Naive thymus-derived CD4-positive, alpha-beta T cell (primary cell): ENCODE results near the gene CYB561. TPM values are rescaled to one million over a fixed set of nuclear protein-coding genes. Genes with fewer than 3 reads are reported as not detected.

Experiments used
- ATAC-seq: fragments of 150-1000 bp; cut with Tn5 transposase; 2 replicates; pipeline ENCODE4 v1.10.0; 2021; ENCODE audit warnings: mild to moderate bottlenecking, moderate library complexity
- CTCF ChIA-PET: fragments of 350-600 bp; sonication (Branson Sonifier 250); formaldehyde crosslinking; loops from one replicate; lab custom pipeline; 2021; ENCODE audit warnings: antibody characterized with exemption; lab: Charles Lee
- POLR2A ChIA-PET: fragments of 350-600 bp; sonication (Branson Sonifier 250); formaldehyde crosslinking; loops from one replicate; lab custom pipeline; 2021; ENCODE audit warnings: antibody characterized with exemption, inconsistent platforms; lab: Charles Lee
- DNase-seq, 9 donors: peaks; one replicate each; pipeline versions ENCODE4 v3.0.0 to v3.0.0-alpha.2; 2020 to 2022; ENCODE audit warnings: mixed read lengths in 1 of 9
- H3K27ac ChIP-seq: one replicate; pipeline ENCODE4 v1.7.0; 2013; ENCODE audit warnings: mild to moderate bottlenecking, low read depth, low read length, moderate library complexity
- H3K27me3 ChIP-seq, 2 donors: one replicate each; pipeline ENCODE4 v1.7.0; 2013; ENCODE audit warnings: low read length in 2 of 2, mild to moderate bottlenecking in 2 of 2, moderate library complexity in 2 of 2; ENCODE audit not compliant: control insufficient read depth in 2 of 2, insufficient read depth in 2 of 2
- H3K36me3 ChIP-seq, 3 experiments: 1 replicate in 2 of 3; 2 replicates in 1 of 3; pipeline ENCODE4 v1.7.0; 2013; ENCODE audit warnings: low read length in 3 of 3, mild to moderate bottlenecking in 3 of 3, moderate library complexity in 1 of 3; ENCODE audit not compliant: insufficient read depth in 3 of 3, control insufficient read depth in 2 of 3
- H3K4me1 ChIP-seq, 2 donors: one replicate each; pipeline ENCODE4 v1.7.0; 2013; ENCODE audit warnings: low read length in 2 of 2, mild to moderate bottlenecking in 2 of 2, moderate library complexity in 1 of 2; ENCODE audit not compliant: control insufficient read depth in 2 of 2, insufficient read depth in 2 of 2
- H3K4me3 ChIP-seq: 2 replicates; pipeline ENCODE4 v1.7.0; 2013; ENCODE audit warnings: mild to moderate bottlenecking, low read length
- H3K9me3 ChIP-seq, 3 experiments: 1 replicate in 2 of 3; 2 replicates in 1 of 3; pipeline ENCODE4 v1.7.0; 2013; ENCODE audit warnings: low read length in 3 of 3; ENCODE audit not compliant: control insufficient read depth in 2 of 3
- H3K27ac Mint-ChIP-seq, 9 donors: one replicate each; pipeline ENCODE4 v1.8.0; 2020 to 2022; ENCODE audit warnings: mixed read lengths in 9 of 9, mild to moderate bottlenecking in 8 of 9, moderate library complexity in 5 of 9, inconsistent platforms in 2 of 9
- H3K27me3 Mint-ChIP-seq, 5 donors: one replicate each; pipeline ENCODE4 v1.8.0; 2021 to 2022; ENCODE audit warnings: mixed read lengths in 5 of 5, mild to moderate bottlenecking in 1 of 5
- H3K36me3 Mint-ChIP-seq, 5 donors: one replicate each; pipeline ENCODE4 v1.8.0; 2020 to 2022; ENCODE audit warnings: mixed read lengths in 5 of 5, mild to moderate bottlenecking in 3 of 5, inconsistent platforms in 1 of 5
- H3K4me1 Mint-ChIP-seq, 7 donors: one replicate each; pipeline ENCODE4 v1.8.0; 2020 to 2022; ENCODE audit warnings: mixed read lengths in 7 of 7, mild to moderate bottlenecking in 3 of 7, inconsistent platforms in 1 of 7
- H3K4me3 Mint-ChIP-seq, 10 donors: one replicate each; pipeline ENCODE4 v1.8.0; 2020 to 2022; ENCODE audit warnings: mild to moderate bottlenecking in 10 of 10, mixed read lengths in 10 of 10, moderate library complexity in 6 of 10, inconsistent platforms in 2 of 10
- H3K9me3 Mint-ChIP-seq, 11 donors: one replicate each; pipeline ENCODE4 v1.8.0; 2020 to 2022; ENCODE audit warnings: mixed read lengths in 11 of 11, mild to moderate bottlenecking in 4 of 11, inconsistent platforms in 1 of 11, moderate library complexity in 1 of 11
- intact Hi-C, 2 donors: fragments of 100-400 bp; cut with micrococcal nuclease; formaldehyde crosslinking; loops; one replicate each; pipeline ENCODE4 v1.15.1; 2023
- polyA plus RNA-seq, 2 donors: library from polyadenylated mRNA; unstranded; fragments of 300-500 nt; fragmentation: Illumina TruSeq; gene quantifications; one replicate each; pipeline ENCODE4 v1.2.3, GENCODE V29; 2021
- total RNA-seq, 6 experiments: library from RNA in 5 of 6; stranded (reverse) in 5 of 6; gene quantifications; 1 replicate in 5 of 6; 2 replicates in 1 of 6; pipeline ENCODE4 v1.2.3 and lab custom pipeline; 2021 to 2026

The CYB561 gene
- total and polyA plus RNA-seq, 7 experiments from 2014 or later, result 1.9 to 20.4 (median 5.4) TPM

DNA sequence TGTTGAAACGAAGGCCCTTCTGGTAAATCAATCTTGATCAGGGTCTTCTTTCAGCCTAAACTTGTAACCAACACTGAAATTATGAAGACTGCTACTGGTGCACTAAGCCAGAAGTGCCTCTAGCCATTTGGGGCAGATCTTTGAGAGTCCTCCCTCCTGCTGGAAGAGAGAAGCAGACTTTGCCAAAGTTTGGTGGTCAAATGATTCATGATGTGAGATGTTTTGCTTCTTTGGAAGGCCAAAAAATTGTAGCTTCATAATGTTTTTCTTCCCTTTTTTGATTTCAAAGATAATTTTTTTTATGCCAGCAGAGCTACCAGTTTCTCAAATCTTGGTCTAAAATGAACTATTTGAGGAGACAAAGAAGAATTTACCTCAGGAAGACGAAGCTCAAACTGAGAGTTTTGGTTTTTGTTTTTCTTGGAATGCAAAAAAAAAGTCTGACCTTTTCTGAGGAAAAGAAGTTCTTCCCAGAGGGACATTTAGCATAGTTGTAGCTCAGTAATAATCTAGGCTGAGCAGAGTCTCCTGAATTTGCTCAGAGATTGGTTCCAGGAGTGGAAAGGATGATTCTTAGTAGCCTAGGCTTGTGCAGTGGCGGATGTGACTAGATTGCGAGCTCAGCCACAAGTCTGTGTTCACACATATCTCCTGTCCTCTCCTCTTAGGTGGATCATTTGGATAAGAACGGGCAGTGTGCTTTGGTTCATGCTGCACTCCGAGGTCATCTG is 50.9 kb downstream of the CYB561 start:
- DNase-seq (no peak), ATAC-seq (no peak)
- Mint-ChIP-seq H3K27me3 (no peaks in the 10 kb centered on the region), H3K36me3 (peaks cover 0 to 32% (median 12%) of the 10 kb centered on the region in 5 donors), H3K9me3 (no peaks in the 10 kb centered on the region), H3K27ac (no peak overlapping the region), H3K4me3 (no peak overlapping the region), H3K4me1 (no peaks in the 10 kb centered on the region)
- peaks cover 0 to 5% (median 5%) of the 10 kb centered on the region in 3 experiments for H3K36me3 ChIP-seq
- H3K4me3 ChIP-seq, result no peak overlapping the region
- intact Hi-C loops, result no loop called here
- H3K9me3 ChIP-seq, result no peaks in the 10 kb centered on the region
- H3K27ac ChIP-seq, result no peak overlapping the region
- ChIA-PET CTCF (no interaction called here), POLR2A (interaction anchor here (0.7 kb wide), 1 partner anchor 154 kb away, joined by 4 read pairs; no protein-coding TSS in a partner anchor)
- no peaks in the 10 kb centered on the region for H3K4me1 ChIP-seq
- no peaks in the 10 kb centered on the region for H3K27me3 ChIP-seq

- Mint-ChIP-seq H3K4me1 (no peaks in the 10 kb centered on the region), H3K27me3 (no peaks in the 10 kb centered on the region), H3K36me3 (peaks cover 0 to 34% (median 13%) of the 10 kb centered on the region in 5 donors), H3K4me3 (no peak overlapping the region), H3K9me3 (no peaks in the 10 kb centered on the region), H3K27ac (no peak overlapping the region)
- H3K27me3 ChIP-seq, result no peaks in the 10 kb centered on the region
- intact Hi-C loops, result no loop called here
- DNase-seq, result no peak
- H3K4me1 ChIP-seq, result no peaks in the 10 kb centered on the region
- POLR2A ChIA-PET, result no interaction called here
- CTCF ChIA-PET, result no interaction called here
- no peak for ATAC-seq
- no peak overlapping the region for H3K4me3 ChIP-seq
- H3K9me3 ChIP-seq, result no peaks in the 10 kb centered on the region
- H3K36me3 ChIP-seq, result peaks cover 0 to 5% (median 0%) of the 10 kb centered on the region in 3 experiments
- no peak overlapping the region for H3K27ac ChIP-seq
These were observed 56.0 kb downstream of the CYB561 start for GRCh38 chr17:63390090-63390489.

- H3K4me3 ChIP-seq, result no peak overlapping the region
- ChIA-PET POLR2A (no interaction called here), CTCF (no interaction called here)
- H3K36me3 Mint-ChIP-seq, result peaks cover 0 to 26% (median 9%) of the 10 kb centered on the region in 5 donors
- H3K36me3 ChIP-seq, result no peaks in the 10 kb centered on the region
- H3K4me1 Mint-ChIP-seq, result no peaks in the 10 kb centered on the region
- no peak for DNase-seq
- H3K4me1 ChIP-seq, result no peaks in the 10 kb centered on the region
- H3K9me3 ChIP-seq, result no peaks in the 10 kb centered on the region
- intact Hi-C loops, result no loop called here
- peaks cover 0 to 5% (median 0%) of the 10 kb centered on the region in 5 donors for H3K27me3 Mint-ChIP-seq
- H3K4me3 Mint-ChIP-seq, result no peak overlapping the region
- no peak for ATAC-seq
- H3K27ac Mint-ChIP-seq, result no peak overlapping the region
- no peaks in the 10 kb centered on the region for H3K27me3 ChIP-seq
- H3K9me3 Mint-ChIP-seq, result no peaks in the 10 kb centered on the region
- no peak overlapping the region for H3K27ac ChIP-seq
These were observed 58.3 kb downstream of the CYB561 start for GRCh38 chr17:63387656-63388340.

DNA sequence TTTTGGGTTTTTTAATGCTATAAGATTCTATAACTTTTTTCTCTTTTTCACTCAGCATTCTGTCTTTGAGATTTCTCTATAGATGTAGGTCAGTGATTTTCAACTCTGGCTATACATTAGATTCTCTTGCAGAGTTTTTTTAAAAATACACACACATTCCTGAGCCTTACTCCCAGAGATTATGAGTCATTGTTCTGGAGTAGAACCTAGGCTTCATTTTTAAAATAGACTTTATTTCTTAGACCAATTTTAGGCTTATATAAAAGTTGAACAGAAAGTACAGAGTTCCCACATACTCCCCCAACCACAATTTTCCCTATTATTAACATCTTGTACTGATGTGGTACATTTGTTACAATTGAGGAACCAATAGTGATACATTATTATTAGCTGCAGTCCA is 63.3 kb downstream of the CYB561 start:
- POLR2A ChIA-PET, result no interaction called here
- Histone ChIP-seq H3K27ac (no peak overlapping the region), H3K27me3 (no peaks in the 10 kb centered on the region), H3K4me1 (no peaks in the 10 kb centered on the region), H3K36me3 (peaks cover 0 to 5% (median 0%) of the 10 kb centered on the region in 3 experiments), H3K9me3 (no peaks in the 10 kb centered on the region), H3K4me3 (no peak overlapping the region)
- Mint-ChIP-seq H3K27ac (no peak overlapping the region), H3K27me3 (peaks cover 0 to 7% (median 0%) of the 10 kb centered on the region in 5 donors), H3K9me3 (peaks cover 0 to 3% (median 0%) of the 10 kb centered on the region in 11 donors), H3K4me3 (no peak overlapping the region), H3K4me1 (no peaks in the 10 kb centered on the region), H3K36me3 (peaks cover 0 to 26% (median 18%) of the 10 kb centered on the region in 5 donors)
- ATAC-seq, result no peak
- no peak for DNase-seq
- intact Hi-C loops, result no loop called here
- CTCF ChIA-PET, result no interaction called here

Other genes starting within 250 kb of the CYB561 start
- 10 to 100 TPM in 1 of 5 experiments, 1 to 10 TPM in 2, under 1 TPM in 2; 0.73 to 14.4 (median 2.3) TPM for gene ACE, start 30.8 kb upstream of the CYB561 start, total RNA-seq
- gene ACE, start 30.8 kb upstream of the CYB561 start, polyA plus RNA-seq, result not detected
- gene KCNH6, start 77.1 kb upstream of the CYB561 start, total RNA-seq, result not detected
- gene KCNH6, start 77.1 kb upstream of the CYB561 start, polyA plus RNA-seq, result not detected
- gene DCAF7, start 104.2 kb upstream of the CYB561 start, total RNA-seq, result 100 to 1,000 TPM in 1 of 5 experiments, 10 to 100 TPM in 4; 26.0 to 128 (median 70.0) TPM
- gene DCAF7, start 104.2 kb upstream of the CYB561 start, polyA plus RNA-seq, result 10 to 100 TPM; 56.0 to 83.0 TPM
- 10 to 100 TPM; 11.1 to 20.3 (median 15.2) TPM for gene TACO1, start 154.6 kb upstream of the CYB561 start, total RNA-seq
- 10 to 100 TPM; 20.4 to 21.2 TPM for gene TACO1, start 154.6 kb upstream of the CYB561 start, polyA plus RNA-seq
- 100 to 1,000 TPM in 1 of 5 experiments, 10 to 100 TPM in 4; 37.5 to 105 (median 85.5) TPM for gene MAP3K3, start 176.1 kb upstream of the CYB561 start, total RNA-seq
- gene MAP3K3, start 176.1 kb upstream of the CYB561 start, polyA plus RNA-seq, result 10 to 100 TPM; 29.4 to 45.2 TPM